Measurements from ENCODE around the gene BRPF1. TPM values are rescaled to one million over a fixed set of nuclear protein-coding genes. Genes with fewer than 3 reads are reported as not detected.

BRPF1 gene
- total RNA-seq (2014; rRNA removed; shearing (Covaris generic)): 41.5 and 43.6 TPM in 2 replicates

DNA sequence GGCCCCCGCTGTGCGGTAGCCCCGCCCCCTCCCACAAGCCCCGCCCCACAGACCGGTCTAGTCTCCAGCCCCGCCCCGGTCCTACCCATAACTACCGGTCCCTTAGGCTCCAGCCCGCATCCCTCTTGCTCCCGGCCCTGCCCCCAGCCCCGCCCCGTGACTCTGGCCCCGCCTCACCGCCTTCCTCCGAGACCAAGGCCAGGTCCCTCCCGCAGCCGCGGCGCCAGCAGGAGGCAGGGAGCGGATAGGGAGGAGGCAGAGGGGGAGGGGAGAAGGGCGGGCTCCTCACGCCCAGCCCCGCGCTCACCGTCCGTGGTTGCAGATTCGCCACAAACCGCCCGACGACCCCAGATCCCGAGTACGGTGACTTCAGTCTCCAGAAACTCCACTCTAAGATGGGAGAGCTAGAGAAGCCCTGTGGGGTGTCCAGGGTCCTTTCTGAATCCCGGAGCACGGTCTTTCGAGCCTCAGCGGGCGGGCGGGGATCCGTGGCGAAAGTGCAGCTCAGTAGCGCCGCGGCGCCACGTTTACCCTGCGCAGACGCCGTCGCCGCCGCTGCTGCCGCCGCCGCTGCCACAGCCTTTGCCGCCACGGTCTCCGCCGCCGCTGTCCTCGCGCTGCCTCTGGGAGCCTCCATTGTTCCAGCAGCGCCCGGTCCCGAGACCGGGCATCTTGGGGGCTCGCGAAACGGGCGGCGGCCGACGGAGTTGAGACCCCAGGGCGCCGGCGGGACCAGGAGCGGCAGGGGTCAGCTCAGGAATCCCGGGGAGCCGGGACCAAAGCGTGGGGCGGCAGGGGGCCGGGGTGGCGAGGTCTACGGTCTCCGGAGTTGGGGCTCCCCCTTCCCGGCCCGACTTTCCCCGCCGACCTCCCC is at the start of gene BRPF1:
BRPF1 (plus strand) TSS at position 530 of the 874 bp plus-strand sequence. CDS start 2,406 bp downstream, outside the sequence.

GRCh38 chr3:9703736-9704346 is 27.7 kb upstream of the BRPF1 start, which contains the start of gene CPNE9:
TSS of gene CPNE9 (plus strand) at chr3:9703833. CDS start at chr3:9703997, 164 bp downstream.

GRCh38 chr3:9749645-9750555 is 18.4 kb downstream of the BRPF1 start, which contains the start of gene OGG1:
TSS of gene OGG1 (plus strand) at chr3:9749952. CDS start at chr3:9750287, 335 bp downstream.

GRCh38 chr3:9769426-9770275 is 38.1 kb downstream of the BRPF1 start, which contains the start of gene CAMK1:
TSS of gene CAMK1 (minus strand) at chr3:9769947. CDS start at chr3:9767749, 2,198 bp downstream.

GRCh38 chr3:9792405-9793160 is 61.0 kb downstream of the BRPF1 start, which contains the start of the genes ARPC4 and TADA3:
TSS of gene ARPC4 (plus strand) at chr3:9793082. CDS start at chr3:9793122, 40 bp downstream.
TSS of gene TADA3 (minus strand) at chr3:9792473. CDS start at chr3:9791466, 1,007 bp downstream.

Other genes with a start within 250 kb of the BRPF1 start
- gene LHFPL4, start 177.9 kb upstream of the BRPF1 start, total RNA-seq (2014; rRNA removed; shearing (Covaris generic)): not detected in 2 replicates
- 39.7 and 42.3 TPM in 2 replicates for gene MTMR14, start 82.2 kb upstream of the BRPF1 start, total RNA-seq (2014; rRNA removed; shearing (Covaris generic))
- 0.05 and 0.11 TPM in 2 replicates for gene CPNE9, start 27.9 kb upstream of the BRPF1 start, total RNA-seq (2014; rRNA removed; shearing (Covaris generic))
- 36.4 and 39.3 TPM in 2 replicates for gene OGG1, start 18.2 kb downstream of the BRPF1 start, total RNA-seq (2014; rRNA removed; shearing (Covaris generic))
- gene CAMK1, start 38.2 kb downstream of the BRPF1 start, total RNA-seq (2014; rRNA removed; shearing (Covaris generic)): 2.7 and 4.7 TPM in 2 replicates
- gene TADA3, start 60.7 kb downstream of the BRPF1 start, total RNA-seq (2014; rRNA removed; shearing (Covaris generic)): 107 and 109 TPM in 2 replicates
- 187 and 200 TPM in 2 replicates for gene ARPC4, start 61.3 kb downstream of the BRPF1 start, total RNA-seq (2014; rRNA removed; shearing (Covaris generic))
- gene TTLL3, start 78.5 kb downstream of the BRPF1 start, total RNA-seq (2014; rRNA removed; shearing (Covaris generic)): 11.8 and 15.3 TPM in 2 replicates
- gene RPUSD3, start 112.3 kb downstream of the BRPF1 start, total RNA-seq (2014; rRNA removed; shearing (Covaris generic)): 68.3 and 89.1 TPM in 2 replicates
- 0.38 and 0.48 TPM in 2 replicates for gene CIDEC, start 148.5 kb downstream of the BRPF1 start, total RNA-seq (2014; rRNA removed; shearing (Covaris generic))
- 36.3 and 37.3 TPM in 2 replicates for gene JAGN1, start 158.9 kb downstream of the BRPF1 start, total RNA-seq (2014; rRNA removed; shearing (Covaris generic))
- 0.15 and 0.24 TPM in 2 replicates for gene IL17RE, start 171.1 kb downstream of the BRPF1 start, total RNA-seq (2014; rRNA removed; shearing (Covaris generic))
- gene IL17RC, start 185.4 kb downstream of the BRPF1 start, total RNA-seq (2014; rRNA removed; shearing (Covaris generic)): 35.3 and 37.3 TPM in 2 replicates
- gene CRELD1, start 202.1 kb downstream of the BRPF1 start, total RNA-seq (2014; rRNA removed; shearing (Covaris generic)): 18.7 and 20.7 TPM in 2 replicates
- gene PRRT3, start 220.7 kb downstream of the BRPF1 start, total RNA-seq (2014; rRNA removed; shearing (Covaris generic)): 1.5 and 1.6 TPM in 2 replicates